HG03159 (cell line): Measurements from ENCODE around the gene NET1.
"Not testable (repeated sequence)": the region's sequence is repeated elsewhere in the genome, so short reads cannot be mapped to it uniquely, and the experiment has no call there.

ENCODE experiments used
- ATAC-seq: cut with Tn5 transposase; IDR thresholded peaks from one replicate; pipeline ENCODE4 v1.9.1; 2021; ENCODE audit warnings: mild to moderate bottlenecking, moderate library complexity; ENCODE audit not compliant: unreplicated experiment

NET1 gene

GRCh38 chr10:5412277-5412941 is at the start of gene NET1:
Gene NET1 (plus strand): TSS chr10:5412557. CDS start chr10:5412693, 136 bp downstream.
- ATAC-seq = peak; percentile 98

GRCh38 chr10:5362873-5363272 is 49.5 kb upstream of the NET1 start:
- ATAC-seq = no peak

GRCh38 chr10:5364374-5364773 is 48.0 kb upstream of the NET1 start:
- ATAC-seq = no peak

- ATAC-seq = no peak
Observed at GRCh38 chr10:5364890-5365338, 47.4 kb upstream of the NET1 start, which contains the start of gene UCN3. Gene UCN3 (plus strand): TSS chr10:5364966. CDS start chr10:5373721, 8,755 bp downstream.

- no peak for ATAC-seq
Observed at GRCh38 chr10:5365928-5366327, 46.4 kb upstream of the NET1 start.

- no peak for ATAC-seq
Observed at GRCh38 chr10:5369362-5370158, 42.8 kb upstream of the NET1 start.

GRCh38 chr10:5370493-5371352 is 41.6 kb upstream of the NET1 start:
- ATAC-seq = no peak

- ATAC-seq = no peak
Observed at GRCh38 chr10:5373307-5373706, 39.0 kb upstream of the NET1 start.

- no peak for ATAC-seq
Observed at GRCh38 chr10:5373891-5374611, 38.3 kb upstream of the NET1 start.

GRCh38 chr10:5376450-5376849 is 35.9 kb upstream of the NET1 start:
- no peak for ATAC-seq

- ATAC-seq = not testable (repeated sequence)
Observed at GRCh38 chr10:5379202-5379601, 33.2 kb upstream of the NET1 start.

GRCh38 chr10:5380395-5380794 is 32.0 kb upstream of the NET1 start:
- ATAC-seq = not testable (repeated sequence)

- no peak for ATAC-seq
Observed at GRCh38 chr10:5381187-5381586, 31.2 kb upstream of the NET1 start.

- ATAC-seq = no peak
Observed at GRCh38 chr10:5385224-5385623, 27.1 kb upstream of the NET1 start.

- ATAC-seq = no peak
Observed at GRCh38 chr10:5387169-5387568, 25.2 kb upstream of the NET1 start.

- ATAC-seq = no peak
Observed at GRCh38 chr10:5390607-5391205, 21.7 kb upstream of the NET1 start.

- no peak for ATAC-seq
Observed at GRCh38 chr10:5391790-5392189, 20.6 kb upstream of the NET1 start.

GRCh38 chr10:5393529-5393928 is 18.8 kb upstream of the NET1 start:
- ATAC-seq = no peak

GRCh38 chr10:5395168-5395567 is 17.2 kb upstream of the NET1 start:
- no peak for ATAC-seq
